ENCODE measurements around the gene SMR3B.

The SMR3B gene

DNA sequence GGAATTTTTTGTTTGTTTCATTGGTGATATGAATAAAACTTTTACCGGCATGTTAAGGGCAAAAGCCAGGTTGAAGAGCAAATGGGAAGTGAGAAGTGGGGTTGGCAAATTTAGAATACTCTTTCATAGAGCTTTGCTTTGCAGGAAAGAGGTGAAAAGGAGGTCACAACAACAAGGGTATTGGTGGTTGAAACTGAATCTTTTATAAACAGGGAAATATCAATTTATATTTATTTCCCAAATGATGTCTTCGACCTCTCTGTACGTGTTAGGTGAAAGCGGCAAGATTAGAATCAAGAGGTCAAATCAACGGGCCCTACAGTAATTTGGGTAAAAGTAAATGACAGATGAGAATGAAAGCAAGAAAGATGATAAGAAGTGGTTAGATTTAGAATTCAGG, 18.9 kb upstream of the SMR3B start:
- no peaks in the 10 kb centered on the region for H3K4me1 ChIP-seq (ENCODE audit: control extremely low read depth in 1 of 4, control insufficient read depth in 4 of 4, insufficient read depth in 4 of 4, low read length in 3 of 4)
- no peaks in the 10 kb centered on the region for H3K36me3 ChIP-seq (ENCODE audit: control insufficient read depth in 4 of 4, insufficient read depth in 4 of 4, low read length in 3 of 4)
- POLR2A ChIA-PET: no interaction called here
- no peak overlapping the region for H3K4me3 ChIP-seq (ENCODE audit: control insufficient read depth in 1 of 7, extremely low read depth in 1 of 7, insufficient read depth in 4 of 7, low read depth in 2 of 7, low read length in 6 of 7)
- CTCF ChIA-PET: interaction anchor here (1.3 kb wide), 1 partner anchor 32 kb away, joined by 4 read pairs; no protein-coding TSS in a partner anchor
- DNase-seq: no peak
- H3K9me3 ChIP-seq (ENCODE audit: control extremely low read depth in 1 of 5, control insufficient read depth in 4 of 5, insufficient read depth in 2 of 5, low read depth in 1 of 5, low read length in 4 of 5): no peaks in the 10 kb centered on the region
- no peaks in the 10 kb centered on the region for H3K27me3 ChIP-seq (replicated peaks in 2 of 5; ENCODE audit: control insufficient read depth in 4 of 5, insufficient read depth in 5 of 5, low read length in 4 of 5)
- WGBS (ENCODE audit: insufficient coverage): 96% methylated on average over 3 of the region's 5 CpGs
- no peak overlapping the region for H3K27ac ChIP-seq (ENCODE audit: insufficient read depth in 1 of 2, low read depth in 1 of 2, low read length in 2 of 2, poor library complexity in 1 of 2, severe bottlenecking in 2 of 2)

- Histone ChIP-seq H3K27me3 (replicated peaks in 2 of 5; ENCODE audit: control insufficient read depth in 4 of 5, insufficient read depth in 5 of 5, low read length in 4 of 5) (no peaks in the 10 kb centered on the region), H3K9me3 (ENCODE audit: control extremely low read depth in 1 of 5, control insufficient read depth in 4 of 5, insufficient read depth in 2 of 5, low read depth in 1 of 5, low read length in 4 of 5) (no peaks in the 10 kb centered on the region), H3K36me3 (ENCODE audit: control insufficient read depth in 4 of 4, insufficient read depth in 4 of 4, low read length in 3 of 4) (no peaks in the 10 kb centered on the region), H3K4me1 (ENCODE audit: control extremely low read depth in 1 of 4, control insufficient read depth in 4 of 4, insufficient read depth in 4 of 4, low read length in 3 of 4) (no peaks in the 10 kb centered on the region), H3K27ac (ENCODE audit: insufficient read depth in 1 of 2, low read depth in 1 of 2, low read length in 2 of 2, poor library complexity in 1 of 2, severe bottlenecking in 2 of 2) (no peak overlapping the region), H3K4me3 (ENCODE audit: control insufficient read depth in 1 of 7, extremely low read depth in 1 of 7, insufficient read depth in 4 of 7, low read depth in 2 of 7, low read length in 6 of 7) (no peak overlapping the region)
- ChIA-PET POLR2A (no interaction called here), CTCF (no interaction called here)
- 80% methylated on average over 2 of the region's 2 CpGs for WGBS (ENCODE audit: insufficient coverage)
- no peak for DNase-seq
Measured at GRCh38 chr4:70365479-70365878, 17.5 kb upstream of the SMR3B start.

GRCh38 chr4:70367813-70368212, 15.1 kb upstream of the SMR3B start:
- WGBS (ENCODE audit: insufficient coverage): no CpG with 5 or more reads among the region's 1 CpG
- Histone ChIP-seq H3K27me3 (replicated peaks in 2 of 5; ENCODE audit: control insufficient read depth in 4 of 5, insufficient read depth in 5 of 5, low read length in 4 of 5) (no peaks in the 10 kb centered on the region), H3K4me1 (ENCODE audit: control extremely low read depth in 1 of 4, control insufficient read depth in 4 of 4, insufficient read depth in 4 of 4, low read length in 3 of 4) (no peaks in the 10 kb centered on the region), H3K4me3 (ENCODE audit: control insufficient read depth in 1 of 7, extremely low read depth in 1 of 7, insufficient read depth in 4 of 7, low read depth in 2 of 7, low read length in 6 of 7) (no peak overlapping the region), H3K9me3 (ENCODE audit: control extremely low read depth in 1 of 5, control insufficient read depth in 4 of 5, insufficient read depth in 2 of 5, low read depth in 1 of 5, low read length in 4 of 5) (no peaks in the 10 kb centered on the region), H3K27ac (ENCODE audit: insufficient read depth in 1 of 2, low read depth in 1 of 2, low read length in 2 of 2, poor library complexity in 1 of 2, severe bottlenecking in 2 of 2) (no peak overlapping the region), H3K36me3 (ENCODE audit: control insufficient read depth in 4 of 4, insufficient read depth in 4 of 4, low read length in 3 of 4) (no peaks in the 10 kb centered on the region)
- no peak for DNase-seq
- POLR2A ChIA-PET: no interaction called here
- CTCF ChIA-PET: no interaction called here

- DNase-seq: no peak
- H3K4me1 ChIP-seq (ENCODE audit: control extremely low read depth in 1 of 4, control insufficient read depth in 4 of 4, insufficient read depth in 4 of 4, low read length in 3 of 4): no peaks in the 10 kb centered on the region
- ChIA-PET POLR2A (no interaction called here), CTCF (no interaction called here)
- WGBS (ENCODE audit: insufficient coverage): 100% methylated on average over 1 of the region's 4 CpGs
- H3K27me3 ChIP-seq (replicated peaks in 2 of 5; ENCODE audit: control insufficient read depth in 4 of 5, insufficient read depth in 5 of 5, low read length in 4 of 5): no peaks in the 10 kb centered on the region
- H3K4me3 ChIP-seq (ENCODE audit: control insufficient read depth in 1 of 7, extremely low read depth in 1 of 7, insufficient read depth in 4 of 7, low read depth in 2 of 7, low read length in 6 of 7): no peak overlapping the region
- no peaks in the 10 kb centered on the region for H3K36me3 ChIP-seq (ENCODE audit: control insufficient read depth in 4 of 4, insufficient read depth in 4 of 4, low read length in 3 of 4)
- no peaks in the 10 kb centered on the region for H3K9me3 ChIP-seq (ENCODE audit: control extremely low read depth in 1 of 5, control insufficient read depth in 4 of 5, insufficient read depth in 2 of 5, low read depth in 1 of 5, low read length in 4 of 5)
- no peak overlapping the region for H3K27ac ChIP-seq (ENCODE audit: insufficient read depth in 1 of 2, low read depth in 1 of 2, low read length in 2 of 2, poor library complexity in 1 of 2, severe bottlenecking in 2 of 2)
Measured at GRCh38 chr4:70371987-70372386, 10.9 kb upstream of the SMR3B start.

DNA sequence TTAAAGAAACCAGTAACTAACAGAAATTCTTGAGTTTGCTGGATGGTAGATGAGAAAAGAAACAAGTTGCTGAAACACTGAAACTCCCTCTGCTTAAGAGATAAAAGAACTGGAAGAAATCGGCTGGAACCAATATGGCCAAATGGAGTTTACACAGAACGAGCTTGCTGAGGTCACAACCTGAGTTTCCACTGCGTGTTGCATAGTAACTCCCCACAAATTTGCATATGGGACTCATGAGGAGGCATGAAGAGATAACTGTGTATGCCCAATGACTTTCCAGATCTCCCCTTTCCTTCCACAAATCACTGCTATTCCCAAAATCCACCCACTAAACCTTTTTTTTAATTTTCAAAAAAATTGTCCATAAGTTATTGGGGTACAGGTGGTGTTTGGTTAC, 10.2 kb upstream of the SMR3B start:
- no peaks in the 10 kb centered on the region for H3K36me3 ChIP-seq (ENCODE audit: control insufficient read depth in 4 of 4, insufficient read depth in 4 of 4, low read length in 3 of 4)
- CTCF ChIA-PET: no interaction called here
- no peaks in the 10 kb centered on the region for H3K9me3 ChIP-seq (ENCODE audit: control extremely low read depth in 1 of 5, control insufficient read depth in 4 of 5, insufficient read depth in 2 of 5, low read depth in 1 of 5, low read length in 4 of 5)
- POLR2A ChIA-PET: no interaction called here
- H3K4me3 ChIP-seq (ENCODE audit: control insufficient read depth in 1 of 7, extremely low read depth in 1 of 7, insufficient read depth in 4 of 7, low read depth in 2 of 7, low read length in 6 of 7): no peak overlapping the region
- WGBS (ENCODE audit: insufficient coverage): 73% methylated on average over 2 of the region's 3 CpGs
- no peaks in the 10 kb centered on the region for H3K4me1 ChIP-seq (ENCODE audit: control extremely low read depth in 1 of 4, control insufficient read depth in 4 of 4, insufficient read depth in 4 of 4, low read length in 3 of 4)
- no peak for DNase-seq
- no peak overlapping the region for H3K27ac ChIP-seq (ENCODE audit: insufficient read depth in 1 of 2, low read depth in 1 of 2, low read length in 2 of 2, poor library complexity in 1 of 2, severe bottlenecking in 2 of 2)
- H3K27me3 ChIP-seq (replicated peaks in 2 of 5; ENCODE audit: control insufficient read depth in 4 of 5, insufficient read depth in 5 of 5, low read length in 4 of 5): no peaks in the 10 kb centered on the region

DNA sequence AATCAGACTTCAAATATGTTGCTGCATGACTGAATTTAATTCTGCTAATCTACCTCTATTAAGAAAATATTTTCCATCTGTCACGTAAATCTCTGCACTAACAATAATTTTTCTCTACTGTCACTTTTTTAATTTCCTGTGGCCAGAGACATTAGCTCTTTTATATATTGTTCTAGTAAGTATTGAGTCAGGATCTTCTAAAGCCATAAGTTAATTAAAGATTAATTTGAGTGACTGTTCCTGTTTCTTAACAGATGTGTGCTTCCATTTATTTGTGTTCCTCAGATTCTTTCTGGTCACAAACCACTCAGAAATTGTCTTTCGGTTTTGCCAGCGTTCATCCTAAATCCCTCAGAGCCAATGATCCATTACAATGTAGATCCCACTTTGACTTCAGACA, 2.4 kb upstream of the SMR3B start:
- Histone ChIP-seq H3K4me3 (ENCODE audit: control insufficient read depth in 1 of 7, extremely low read depth in 1 of 7, insufficient read depth in 4 of 7, low read depth in 2 of 7, low read length in 6 of 7) (no peak overlapping the region), H3K36me3 (ENCODE audit: control insufficient read depth in 4 of 4, insufficient read depth in 4 of 4, low read length in 3 of 4) (no peaks in the 10 kb centered on the region), H3K9me3 (ENCODE audit: control extremely low read depth in 1 of 5, control insufficient read depth in 4 of 5, insufficient read depth in 2 of 5, low read depth in 1 of 5, low read length in 4 of 5) (no peaks in the 10 kb centered on the region), H3K27me3 (replicated peaks in 2 of 5; ENCODE audit: control insufficient read depth in 4 of 5, insufficient read depth in 5 of 5, low read length in 4 of 5) (no peaks in the 10 kb centered on the region), H3K4me1 (ENCODE audit: control extremely low read depth in 1 of 4, control insufficient read depth in 4 of 4, insufficient read depth in 4 of 4, low read length in 3 of 4) (no peaks in the 10 kb centered on the region), H3K27ac (ENCODE audit: insufficient read depth in 1 of 2, low read depth in 1 of 2, low read length in 2 of 2, poor library complexity in 1 of 2, severe bottlenecking in 2 of 2) (no peak overlapping the region)
- DNase-seq: no peak
- ChIA-PET POLR2A (no interaction called here), CTCF (no interaction called here)
- 100% methylated on average over 2 of the region's 3 CpGs for WGBS (ENCODE audit: insufficient coverage)

- Histone ChIP-seq H3K27me3 (replicated peaks in 2 of 5; ENCODE audit: control insufficient read depth in 4 of 5, insufficient read depth in 5 of 5, low read length in 4 of 5) (no peaks in the 10 kb centered on the region), H3K27ac (ENCODE audit: insufficient read depth in 1 of 2, low read depth in 1 of 2, low read length in 2 of 2, poor library complexity in 1 of 2, severe bottlenecking in 2 of 2) (no peak overlapping the region), H3K4me1 (ENCODE audit: control extremely low read depth in 1 of 4, control insufficient read depth in 4 of 4, insufficient read depth in 4 of 4, low read length in 3 of 4) (no peaks in the 10 kb centered on the region), H3K4me3 (ENCODE audit: control insufficient read depth in 1 of 7, extremely low read depth in 1 of 7, insufficient read depth in 4 of 7, low read depth in 2 of 7, low read length in 6 of 7) (no peak overlapping the region), H3K9me3 (ENCODE audit: control extremely low read depth in 1 of 5, control insufficient read depth in 4 of 5, insufficient read depth in 2 of 5, low read depth in 1 of 5, low read length in 4 of 5) (no peaks in the 10 kb centered on the region), H3K36me3 (ENCODE audit: control insufficient read depth in 4 of 4, insufficient read depth in 4 of 4, low read length in 3 of 4) (no peaks in the 10 kb centered on the region)
- ChIA-PET CTCF (no interaction called here), POLR2A (no interaction called here)
- DNase-seq: no peak
- no CpG with 5 or more reads among the region's 2 CpGs for whole genome bisulfite sequencing (ENCODE audit: insufficient coverage)
Measured at GRCh38 chr4:70392057-70392776, 9.3 kb downstream of the SMR3B start.
